Measurements from ENCODE around the gene TIAM1. TPM values are rescaled to one million over a fixed set of nuclear protein-coding genes. Genes with fewer than 3 reads are reported as not detected.

Gene TIAM1
- total RNA-seq, 6 experiments from 2014 or later, result 4.8 to 12.5 (median 7.7) TPM

DNA sequence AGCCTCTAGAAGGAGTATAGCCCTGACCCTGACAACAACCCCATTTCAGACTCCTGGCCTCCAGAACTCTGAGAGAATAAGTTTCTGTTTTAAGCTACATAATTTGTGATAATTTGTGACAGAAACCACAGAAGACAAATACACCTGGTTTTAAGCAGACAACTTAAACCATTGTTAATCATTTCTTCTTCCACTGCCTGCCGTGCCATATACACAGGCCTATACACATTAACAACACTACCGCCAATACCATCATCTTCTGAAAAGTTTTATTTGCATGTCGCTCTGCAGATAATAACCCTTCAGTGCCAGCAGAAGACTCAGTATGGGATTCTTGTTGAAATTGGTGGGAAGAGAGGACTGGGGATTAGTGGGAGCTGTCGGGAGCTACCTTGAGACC is 265.8 kb downstream of the TIAM1 start:
- ATAC-seq, result no peak
- no peak for TF ChIP-seq POLR2A (IDR thresholded peaks at IDR 0.05)
- TF ChIP-seq, protein P1, sequence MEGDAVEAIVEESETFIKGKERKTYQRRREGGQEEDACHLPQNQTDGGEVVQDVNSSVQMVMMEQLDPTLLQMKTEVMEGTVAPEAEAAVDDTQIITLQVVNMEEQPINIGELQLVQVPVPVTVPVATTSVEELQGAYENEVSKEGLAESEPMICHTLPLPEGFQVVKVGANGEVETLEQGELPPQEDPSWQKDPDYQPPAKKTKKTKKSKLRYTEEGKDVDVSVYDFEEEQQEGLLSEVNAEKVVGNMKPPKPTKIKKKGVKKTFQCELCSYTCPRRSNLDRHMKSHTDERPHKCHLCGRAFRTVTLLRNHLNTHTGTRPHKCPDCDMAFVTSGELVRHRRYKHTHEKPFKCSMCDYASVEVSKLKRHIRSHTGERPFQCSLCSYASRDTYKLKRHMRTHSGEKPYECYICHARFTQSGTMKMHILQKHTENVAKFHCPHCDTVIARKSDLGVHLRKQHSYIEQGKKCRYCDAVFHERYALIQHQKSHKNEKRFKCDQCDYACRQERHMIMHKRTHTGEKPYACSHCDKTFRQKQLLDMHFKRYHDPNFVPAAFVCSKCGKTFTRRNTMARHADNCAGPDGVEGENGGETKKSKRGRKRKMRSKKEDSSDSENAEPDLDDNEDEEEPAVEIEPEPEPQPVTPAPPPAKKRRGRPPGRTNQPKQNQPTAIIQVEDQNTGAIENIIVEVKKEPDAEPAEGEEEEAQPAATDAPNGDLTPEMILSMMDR (IDR thresholded peaks at IDR 0.05), result no peak
- Histone ChIP-seq H3K4me1 (no peaks in the 10 kb centered on the region), H3K9me3 (no peaks in the 10 kb centered on the region), H3K27ac (no peak overlapping the region), H3K36me3 (no peaks in the 10 kb centered on the region), H3K4me3 (no peak overlapping the region), H3K27me3 (no peaks in the 10 kb centered on the region)
- 74% methylated on average over 4 of the region's 4 CpGs for WGBS (ENCODE audit: insufficient coverage, low coverage, low lambda C conversion rate, missing lambda C conversion rate)
- intact Hi-C loops (cut with DNase I), result no loop called here
- DNase-seq, result no peak

DNA sequence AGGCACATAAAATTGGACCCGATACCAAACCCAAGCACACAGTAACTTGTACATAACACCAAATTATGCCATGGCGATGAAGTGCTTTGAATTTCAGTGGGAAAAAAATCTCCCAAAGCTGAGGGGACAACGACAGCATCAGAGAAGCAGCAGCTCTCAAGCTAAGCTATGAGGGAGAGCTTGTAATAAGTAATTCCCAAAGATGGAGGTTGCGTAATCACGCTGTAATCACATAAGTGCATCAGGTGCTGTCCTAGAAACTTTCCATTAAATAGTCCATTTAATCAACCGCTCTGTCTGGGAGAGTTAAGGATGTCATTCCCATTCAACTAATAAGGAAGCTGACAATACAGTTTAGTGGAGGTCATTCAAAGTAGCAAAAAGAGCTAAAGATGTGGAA is 268.2 kb downstream of the TIAM1 start:
- 69% methylated on average over 6 of the region's 6 CpGs for WGBS (ENCODE audit: insufficient coverage, low coverage, low lambda C conversion rate, missing lambda C conversion rate)
- intact Hi-C loops (cut with DNase I), result no loop called here

DNA sequence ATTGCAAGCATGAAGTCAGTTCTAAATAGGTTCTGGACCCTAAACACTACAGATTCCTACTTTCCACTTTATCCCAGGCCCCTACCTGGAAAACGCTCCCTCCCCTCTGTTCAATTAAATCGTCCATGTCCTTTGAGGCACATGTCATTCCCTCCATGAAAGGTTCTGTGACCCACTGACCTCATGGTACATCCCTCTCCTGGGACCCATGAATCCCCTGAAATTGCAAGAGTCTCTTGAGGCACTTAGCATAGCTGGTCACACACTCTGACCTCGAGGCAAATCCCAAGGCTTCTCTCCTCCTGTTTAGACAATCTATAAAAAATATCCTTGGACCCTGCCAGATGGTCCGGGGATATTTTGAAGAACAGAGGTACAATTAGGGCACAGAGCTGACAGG is 271.5 kb downstream of the TIAM1 start:
- Histone ChIP-seq H3K27ac (no peak overlapping the region), H3K4me3 (no peak overlapping the region), H3K27me3 (no peaks in the 10 kb centered on the region), H3K36me3 (no peaks in the 10 kb centered on the region), H3K9me3 (no peaks in the 10 kb centered on the region), H3K4me1 (no peaks in the 10 kb centered on the region)
- TF ChIP-seq, protein P1 (IDR thresholded peaks at IDR 0.05), result no peak
- ATAC-seq, result no peak
- intact Hi-C loops (cut with DNase I), result no loop called here
- 51% methylated on average over 4 of the region's 4 CpGs for WGBS (ENCODE audit: insufficient coverage, low coverage, low lambda C conversion rate, missing lambda C conversion rate)
- DNase-seq, result no peak

More for the DNA sequence above, 268.2 kb downstream of the TIAM1 start:
- TF ChIP-seq, protein P1 (IDR thresholded peaks at IDR 0.05), result no peak
- TF ChIP-seq POLR2A (IDR thresholded peaks at IDR 0.05), result no peak
- H3K4me3 ChIP-seq, result no peak overlapping the region
- no peaks in the 10 kb centered on the region for H3K27me3 ChIP-seq
- no peaks in the 10 kb centered on the region for H3K9me3 ChIP-seq
- ATAC-seq (no peak), DNase-seq (no peak)
- no peaks in the 10 kb centered on the region for H3K4me1 ChIP-seq
- no peak overlapping the region for H3K27ac ChIP-seq
- no peaks in the 10 kb centered on the region for H3K36me3 ChIP-seq

Measured in right lobe of liver (tissue), 6 donors.